Measurements from ENCODE around the gene BCL10.

The BCL10 gene

DNA sequence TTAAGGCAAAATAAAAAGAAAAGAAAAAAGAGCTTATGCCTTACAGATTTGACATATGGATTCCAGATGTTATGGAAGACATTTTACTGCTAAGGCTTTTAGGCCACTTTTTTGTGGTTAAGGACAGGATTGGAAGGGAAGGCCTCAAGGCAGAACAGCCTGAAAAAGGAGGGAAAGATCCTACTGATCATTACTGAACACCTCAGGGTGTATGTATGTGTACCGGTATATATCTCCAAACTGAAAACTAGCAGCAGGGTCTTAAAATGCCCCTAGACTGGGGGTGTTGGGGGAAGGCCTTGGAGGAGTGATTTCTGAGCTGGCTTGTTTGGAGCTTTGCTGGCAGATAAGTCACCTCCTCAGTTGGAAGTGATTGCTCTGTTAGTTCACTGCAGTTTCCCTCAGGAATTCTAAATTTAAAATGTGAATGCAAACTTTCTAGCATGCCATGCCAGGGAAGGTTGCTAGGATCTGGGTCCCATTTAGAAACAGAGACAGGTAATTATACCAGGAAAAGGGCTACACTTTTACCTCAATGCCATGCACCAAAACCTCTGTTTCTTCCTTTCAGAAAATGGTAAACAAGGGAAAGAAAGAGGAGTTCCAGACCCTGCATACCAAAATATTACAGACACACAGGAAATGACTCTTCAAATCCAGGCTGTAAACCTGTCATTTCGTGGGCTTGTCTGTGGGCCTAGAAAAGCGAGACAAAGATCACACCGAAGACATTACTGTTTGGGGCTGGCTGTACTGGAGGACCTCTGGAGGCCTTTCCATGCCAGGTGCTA is 32.0 kb downstream of the BCL10 start:
- no peak for DNase-seq (ENCODE audit: low read depth)
- no peak overlapping the region for H3K4me3 ChIP-seq (ENCODE audit: low read depth, low read length)
- in situ Hi-C loops (cut with HindIII; ENCODE audit: low sequenced_read_pairs) = no loop called here
- TF ChIP-seq, protein P1, sequence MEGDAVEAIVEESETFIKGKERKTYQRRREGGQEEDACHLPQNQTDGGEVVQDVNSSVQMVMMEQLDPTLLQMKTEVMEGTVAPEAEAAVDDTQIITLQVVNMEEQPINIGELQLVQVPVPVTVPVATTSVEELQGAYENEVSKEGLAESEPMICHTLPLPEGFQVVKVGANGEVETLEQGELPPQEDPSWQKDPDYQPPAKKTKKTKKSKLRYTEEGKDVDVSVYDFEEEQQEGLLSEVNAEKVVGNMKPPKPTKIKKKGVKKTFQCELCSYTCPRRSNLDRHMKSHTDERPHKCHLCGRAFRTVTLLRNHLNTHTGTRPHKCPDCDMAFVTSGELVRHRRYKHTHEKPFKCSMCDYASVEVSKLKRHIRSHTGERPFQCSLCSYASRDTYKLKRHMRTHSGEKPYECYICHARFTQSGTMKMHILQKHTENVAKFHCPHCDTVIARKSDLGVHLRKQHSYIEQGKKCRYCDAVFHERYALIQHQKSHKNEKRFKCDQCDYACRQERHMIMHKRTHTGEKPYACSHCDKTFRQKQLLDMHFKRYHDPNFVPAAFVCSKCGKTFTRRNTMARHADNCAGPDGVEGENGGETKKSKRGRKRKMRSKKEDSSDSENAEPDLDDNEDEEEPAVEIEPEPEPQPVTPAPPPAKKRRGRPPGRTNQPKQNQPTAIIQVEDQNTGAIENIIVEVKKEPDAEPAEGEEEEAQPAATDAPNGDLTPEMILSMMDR (IDR thresholded peaks at IDR 0.05; ENCODE audit: low read depth, low read length, missing control alignments) = no peak

DNA sequence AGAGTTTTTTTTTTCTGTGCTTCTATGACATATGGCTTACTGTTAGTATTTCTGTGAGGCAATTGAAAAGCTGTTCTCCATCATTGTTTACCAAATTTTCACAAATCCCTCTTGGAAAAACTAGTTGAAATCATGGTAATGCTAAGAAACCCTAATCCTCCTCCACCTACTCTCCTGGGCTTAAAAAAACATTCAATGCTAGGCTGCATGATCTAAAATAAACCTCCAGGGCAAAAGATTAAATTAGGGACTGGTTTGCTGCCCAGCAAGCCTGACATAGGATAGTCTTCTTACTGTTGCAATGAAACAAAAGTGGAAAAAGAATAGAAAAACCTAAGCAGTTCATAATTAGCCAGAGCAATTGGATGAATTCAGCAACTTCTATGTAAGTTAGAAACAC is 33.1 kb downstream of the BCL10 start:
- TF ChIP-seq, protein P1 (IDR thresholded peaks at IDR 0.05; ENCODE audit: low read depth, low read length, missing control alignments) = no peak
- no peak overlapping the region for H3K4me3 ChIP-seq (ENCODE audit: low read depth, low read length)
- DNase-seq (ENCODE audit: low read depth) = no peak
- in situ Hi-C loops (cut with HindIII; ENCODE audit: low sequenced_read_pairs) = no loop called here

DNA sequence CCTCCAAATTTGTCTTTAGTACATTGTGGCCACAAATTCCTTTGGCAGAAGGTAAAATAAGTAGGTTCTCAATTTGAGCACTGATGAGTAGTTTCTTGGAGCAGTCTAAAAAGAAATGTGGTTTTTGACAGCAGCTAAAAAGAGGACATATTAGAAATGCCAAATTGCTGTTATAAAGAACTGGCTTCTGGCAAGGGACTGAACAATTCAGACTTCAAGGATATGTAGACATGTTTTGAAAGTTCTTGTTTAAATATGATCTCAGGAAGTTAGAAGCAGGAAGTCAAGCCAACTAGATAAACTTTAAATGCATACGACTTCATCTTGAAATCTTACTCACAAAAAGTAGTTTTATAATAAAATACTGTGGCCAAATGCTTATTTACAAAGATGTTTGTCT is 35.8 kb downstream of the BCL10 start:
- H3K4me3 ChIP-seq (ENCODE audit: low read depth, low read length) = no peak overlapping the region
- in situ Hi-C loops (cut with HindIII; ENCODE audit: low sequenced_read_pairs) = no loop called here
- no peak for DNase-seq (ENCODE audit: low read depth)
- TF ChIP-seq, protein P1 (IDR thresholded peaks at IDR 0.05; ENCODE audit: low read depth, low read length, missing control alignments) = no peak

DNA sequence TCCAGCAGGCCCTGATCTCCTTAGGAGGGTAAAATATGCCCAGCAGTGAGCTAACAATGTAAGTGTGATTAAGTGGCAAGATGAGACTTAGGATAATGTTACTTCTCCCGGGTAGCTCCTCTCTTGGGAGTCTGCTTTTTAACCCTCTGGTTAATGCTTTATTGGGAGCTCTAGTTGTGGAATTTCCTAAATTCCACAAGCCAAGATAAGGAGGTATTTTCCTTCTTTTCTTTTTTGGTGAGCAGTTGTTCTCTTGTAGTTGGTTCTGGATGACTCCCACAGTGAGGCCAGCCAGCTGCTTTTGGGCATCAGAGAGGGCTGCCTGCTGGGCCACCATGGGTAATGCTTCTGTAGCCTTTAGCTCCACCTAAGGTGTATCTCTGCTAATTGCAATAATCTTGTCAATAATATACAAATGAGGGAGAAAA is 36.2 kb downstream of the BCL10 start:
- DNase-seq (ENCODE audit: low read depth) = no peak
- in situ Hi-C loops (cut with HindIII; ENCODE audit: low sequenced_read_pairs) = no loop called here
- H3K4me3 ChIP-seq (ENCODE audit: low read depth, low read length) = no peak overlapping the region
- TF ChIP-seq, protein P1 (IDR thresholded peaks at IDR 0.05; ENCODE audit: low read depth, low read length, missing control alignments) = peak; percentile 14

DNA sequence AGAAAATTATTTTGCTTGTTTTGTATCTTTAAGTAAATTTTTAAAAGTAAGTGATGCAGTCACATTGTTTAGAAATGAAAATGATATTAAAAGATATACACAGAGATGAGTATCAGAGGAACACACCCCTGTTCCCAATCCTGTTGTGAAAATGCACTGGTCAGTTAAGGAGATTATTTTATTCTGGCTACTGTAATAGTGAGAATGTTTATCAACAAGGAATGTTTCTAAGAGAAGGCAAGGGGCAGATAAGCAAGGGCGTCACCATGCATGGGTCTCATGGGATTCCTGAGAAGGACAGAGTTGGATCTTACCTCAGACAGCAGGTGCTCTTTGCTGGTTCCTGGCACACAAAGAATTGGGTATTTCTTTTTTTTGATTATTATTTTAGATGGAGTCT is 38.8 kb downstream of the BCL10 start:
- in situ Hi-C loops (cut with HindIII; ENCODE audit: low sequenced_read_pairs) = loop anchor here (5.0 kb wide), 1 partner anchor 100 kb away; no protein-coding TSS in a partner anchor
- no peak for DNase-seq (ENCODE audit: low read depth)
- TF ChIP-seq, protein P1 (IDR thresholded peaks at IDR 0.05; ENCODE audit: low read depth, low read length, missing control alignments) = no peak
- H3K4me3 ChIP-seq (ENCODE audit: low read depth, low read length) = no peak overlapping the region

DNA sequence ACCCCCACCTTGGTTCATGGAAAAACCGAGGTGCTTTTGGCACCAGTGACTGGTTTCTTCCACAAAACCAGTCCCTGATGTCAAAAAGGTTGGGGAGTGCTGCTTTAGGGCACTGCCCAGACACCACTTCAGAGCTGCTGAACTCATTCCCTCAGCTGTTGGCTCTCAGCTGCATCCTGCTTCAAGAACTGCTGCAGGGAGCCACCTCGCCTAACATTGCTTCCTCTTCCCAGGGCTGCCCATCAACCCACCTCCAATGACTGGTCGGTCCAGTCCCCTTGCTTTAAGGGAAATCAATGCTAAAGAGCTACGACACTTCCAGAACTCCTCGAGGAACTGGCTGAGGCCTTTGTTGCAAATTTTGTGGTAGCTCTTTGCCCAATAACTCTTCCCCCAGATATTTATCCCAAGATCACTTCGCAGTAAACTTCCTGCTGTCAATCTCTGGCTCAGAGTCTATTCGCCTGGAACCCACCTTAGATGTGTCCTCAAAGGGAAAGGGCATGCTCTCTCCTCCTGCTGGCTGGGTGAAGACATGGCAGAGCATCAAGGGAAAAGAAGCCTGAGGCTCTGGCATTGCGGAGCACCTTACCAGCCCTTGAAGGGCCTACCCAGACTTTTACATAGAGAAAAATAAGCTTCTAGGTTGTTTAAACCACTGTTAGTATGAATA is 46.0 kb downstream of the BCL10 start:
- in situ Hi-C loops (cut with HindIII; ENCODE audit: low sequenced_read_pairs) = no loop called here
- TF ChIP-seq, protein P1 (IDR thresholded peaks at IDR 0.05; ENCODE audit: low read depth, low read length, missing control alignments) = peak; percentile 41
- no peak overlapping the region for H3K4me3 ChIP-seq (ENCODE audit: low read depth, low read length)
- DNase-seq (ENCODE audit: low read depth) = no peak
